ENCODE results near the gene ROPN1L. TPM values are rescaled to one million over a fixed set of nuclear protein-coding genes. Genes with fewer than 3 reads are reported as not detected.

ROPN1L gene
- total RNA-seq, 1 donor from 2014 or later, result not detected

GRCh38 chr5:10420468-10420867 lies 21.2 kb upstream of the ROPN1L start:
- intact Hi-C loops (cut with DNase I), result no loop called here
- Histone ChIP-seq H3K36me3 (peaks cover 57 to 83% of the 10 kb centered on the region in 2 donors), H3K4me3 (no peak overlapping the region), H3K4me1 (no peaks in the 10 kb centered on the region), H3K9me3 (no peaks in the 10 kb centered on the region), H3K27ac (no peak overlapping the region), H3K27me3 (no peaks in the 10 kb centered on the region)
- TF ChIP-seq CTCF (IDR thresholded peaks at IDR 0.05), result no peak
- DNase-seq (ENCODE audit: low spot score in 2 of 2), result no peak

- peaks cover 57 to 82% of the 10 kb centered on the region in 2 donors for H3K36me3 ChIP-seq
- H3K4me1 ChIP-seq, result no peaks in the 10 kb centered on the region
- intact Hi-C loops (cut with DNase I), result no loop called here
- DNase-seq (ENCODE audit: low spot score in 2 of 2), result no peak
- no peak for TF ChIP-seq CTCF (IDR thresholded peaks at IDR 0.05)
- H3K27ac ChIP-seq, result no peak overlapping the region
- no peaks in the 10 kb centered on the region for H3K9me3 ChIP-seq
- no peak overlapping the region for H3K4me3 ChIP-seq
- H3K27me3 ChIP-seq, result no peaks in the 10 kb centered on the region
Measured at GRCh38 chr5:10420932-10421331, 20.7 kb upstream of the ROPN1L start.

- Histone ChIP-seq H3K27ac (peak overlapping the region in 1 of 2 donors; percentile 29), H3K36me3 (peaks cover 60 to 82% of the 10 kb centered on the region in 2 donors), H3K27me3 (no peaks in the 10 kb centered on the region), H3K4me1 (no peaks in the 10 kb centered on the region), H3K4me3 (no peak overlapping the region), H3K9me3 (no peaks in the 10 kb centered on the region)
- DNase-seq (ENCODE audit: low spot score in 2 of 2), result no peak
- intact Hi-C loops (cut with DNase I), result no loop called here
- no peak for TF ChIP-seq CTCF (IDR thresholded peaks at IDR 0.05)
Measured at GRCh38 chr5:10421896-10422691, 19.6 kb upstream of the ROPN1L start.

- intact Hi-C loops (cut with DNase I), result loop anchor here (1.0 kb wide), 1 partner anchor 39 kb away; no protein-coding TSS in a partner anchor
- Histone ChIP-seq H3K4me3 (no peak overlapping the region), H3K27ac (no peak overlapping the region), H3K4me1 (no peaks in the 10 kb centered on the region), H3K9me3 (no peaks in the 10 kb centered on the region), H3K27me3 (no peaks in the 10 kb centered on the region), H3K36me3 (peaks cover 62 to 82% of the 10 kb centered on the region in 2 donors)
- TF ChIP-seq CTCF (IDR thresholded peaks at IDR 0.05), result no peak
- DNase-seq (ENCODE audit: low spot score in 2 of 2), result no peak
Measured at GRCh38 chr5:10423022-10423421, 18.7 kb upstream of the ROPN1L start.

- TF ChIP-seq CTCF (IDR thresholded peaks at IDR 0.05), result peak in 2 of 3 experiments; percentile 31 to 50
- H3K36me3 ChIP-seq, result peaks cover 53 to 83% of the 10 kb centered on the region in 2 donors
Measured at GRCh38 chr5:10424124-10424731, 17.5 kb upstream of the ROPN1L start.

More at GRCh38 chr5:10424124-10424731, 17.5 kb upstream of the ROPN1L start:
- no peak for DNase-seq (ENCODE audit: low spot score in 2 of 2)
- Histone ChIP-seq H3K4me3 (no peak overlapping the region), H3K9me3 (no peaks in the 10 kb centered on the region), H3K27ac (no peak overlapping the region), H3K27me3 (no peaks in the 10 kb centered on the region), H3K4me1 (no peaks in the 10 kb centered on the region)
- intact Hi-C loops (cut with DNase I), result loop anchor here (1.0 kb wide), 1 partner anchor 140 kb away; no protein-coding TSS in a partner anchor

Measured in ascending aorta (tissue), 2 donors.